ENCODE data around the gene CRB1.

The CRB1 gene

DNA sequence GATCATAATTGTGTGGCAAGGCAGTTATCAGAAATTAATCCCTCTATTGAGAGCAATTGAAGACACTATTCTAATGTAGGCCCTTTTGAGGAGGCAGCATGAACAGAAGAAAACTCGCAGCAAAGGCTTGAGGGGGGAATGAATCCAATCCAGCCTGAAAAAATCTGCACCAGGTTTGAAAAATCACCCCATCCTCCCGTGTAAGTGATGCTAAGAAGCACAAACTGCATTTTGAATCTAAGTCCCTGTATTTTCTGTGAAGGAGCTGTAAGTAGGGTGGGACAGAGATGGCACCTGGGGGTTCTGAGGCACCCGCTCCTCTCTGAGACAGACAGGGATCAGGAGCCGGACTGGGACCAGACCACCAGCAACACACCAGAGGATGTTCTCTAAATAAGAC lies at the start of gene CRB1:
TSS of gene CRB1 (plus strand) at position 241 of the 400 bp plus-strand sequence. CDS start 161 bp downstream, outside the sequence.
- ATAC-seq (ENCODE audit: low read depth) (no peak), DNase-seq (ENCODE audit: low spot score in 2 of 2) (no peak)
- H3K9me3 Mint-ChIP-seq, result peaks cover 3% of the 10 kb centered on the region
- H3K36me3 Mint-ChIP-seq, result peaks cover 2% of the 10 kb centered on the region
- no peak within 1 kb of the TSS for H3K27ac Mint-ChIP-seq
- no peak within 1 kb of the TSS for H3K4me3 Mint-ChIP-seq
- H3K27me3 Mint-ChIP-seq, result peaks cover 4% of the 10 kb centered on the region
- H3K4me1 Mint-ChIP-seq, result no peaks in the 10 kb centered on the region

DNA sequence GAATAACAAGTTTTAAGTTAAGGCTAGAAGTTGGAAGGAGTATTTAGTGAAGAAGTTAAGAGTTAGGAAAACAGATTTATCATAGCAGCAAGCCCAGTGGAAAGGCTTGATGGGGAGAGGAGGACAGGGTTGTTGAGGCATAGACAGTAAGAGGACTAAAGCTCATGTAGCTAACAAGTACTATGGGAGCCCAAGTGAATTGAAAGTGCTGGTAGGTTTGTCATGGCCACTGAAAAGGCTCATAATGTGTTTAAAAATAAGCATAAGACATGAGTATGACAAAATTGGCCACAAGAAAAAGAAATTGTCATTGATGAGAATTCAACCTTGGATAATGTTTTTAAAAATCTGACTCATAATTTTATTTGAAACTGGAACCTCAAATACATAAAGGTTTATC lies 49.2 kb upstream of the CRB1 start:
- ATAC-seq (ENCODE audit: low read depth) (no peak), DNase-seq (ENCODE audit: low spot score in 2 of 2) (no peak)
- H3K27me3 Mint-ChIP-seq, result no peaks in the 10 kb centered on the region
- H3K27ac Mint-ChIP-seq, result no peak overlapping the region
- no peaks in the 10 kb centered on the region for H3K4me1 Mint-ChIP-seq
- H3K9me3 Mint-ChIP-seq, result no peaks in the 10 kb centered on the region
- no peaks in the 10 kb centered on the region for H3K36me3 Mint-ChIP-seq
- H3K4me3 Mint-ChIP-seq, result no peak overlapping the region

DNA sequence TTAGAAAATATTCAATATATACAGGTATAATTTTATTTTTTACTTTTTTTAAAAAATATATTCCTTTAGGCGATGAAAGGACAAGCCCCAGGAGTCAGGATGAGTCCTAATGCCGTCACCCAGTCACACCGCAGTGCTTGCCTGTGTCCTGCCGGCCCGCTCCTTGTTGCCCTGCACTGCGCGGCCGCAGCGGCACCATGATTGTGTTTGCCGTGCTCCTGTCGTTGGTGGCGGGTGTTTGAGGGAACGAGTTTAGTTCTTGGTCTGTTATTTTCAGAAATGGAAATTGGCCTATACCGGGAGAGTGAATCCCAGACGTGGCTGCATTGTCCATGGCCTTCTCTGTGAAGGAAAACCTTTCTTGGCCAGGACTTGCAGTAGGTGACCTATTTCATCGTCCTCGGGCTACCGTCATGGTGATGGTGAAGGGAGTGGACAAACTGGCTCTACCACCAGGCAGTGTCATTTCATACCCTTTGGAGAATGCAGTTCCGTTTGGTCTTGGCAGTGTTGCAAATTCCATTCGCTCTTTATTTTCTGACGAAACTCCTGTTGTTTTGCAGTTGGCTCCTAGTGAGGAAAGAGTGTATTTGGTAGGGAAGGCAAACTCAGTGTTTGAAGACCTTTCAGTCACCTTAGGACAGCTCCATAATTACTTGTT lies 45.9 kb upstream of the CRB1 start:
- Mint-ChIP-seq H3K4me3 (no peak overlapping the region), H3K27me3 (no peaks in the 10 kb centered on the region), H3K4me1 (no peaks in the 10 kb centered on the region), H3K9me3 (no peaks in the 10 kb centered on the region), H3K27ac (no peak overlapping the region), H3K36me3 (no peaks in the 10 kb centered on the region)
- DNase-seq (ENCODE audit: low spot score in 2 of 2) (no peak), ATAC-seq (ENCODE audit: low read depth) (no peak)

DNA sequence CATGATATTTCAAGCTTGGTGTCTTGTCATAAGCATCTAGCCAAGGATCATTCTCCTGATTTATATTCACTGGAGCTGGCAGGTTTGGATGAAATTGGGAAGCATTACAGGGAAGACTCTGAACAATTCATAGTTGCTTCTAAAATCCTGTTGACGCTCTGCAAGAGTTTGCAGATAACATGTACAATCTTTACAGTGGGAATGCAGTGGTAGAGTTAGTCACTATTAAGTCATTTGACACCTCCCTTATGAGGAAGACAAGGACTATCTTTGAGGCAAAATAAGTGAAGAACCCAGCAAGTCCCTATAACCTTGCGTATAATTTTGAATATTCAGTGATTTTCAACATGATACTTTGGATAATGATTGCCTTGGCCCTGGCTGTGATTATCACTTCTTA lies 45.3 kb upstream of the CRB1 start:
- Mint-ChIP-seq H3K9me3 (no peaks in the 10 kb centered on the region), H3K36me3 (no peaks in the 10 kb centered on the region), H3K27me3 (no peaks in the 10 kb centered on the region), H3K4me3 (no peak overlapping the region), H3K4me1 (no peaks in the 10 kb centered on the region), H3K27ac (no peak overlapping the region)
- DNase-seq (ENCODE audit: low spot score in 2 of 2) (no peak), ATAC-seq (ENCODE audit: low read depth) (no peak)

DNA sequence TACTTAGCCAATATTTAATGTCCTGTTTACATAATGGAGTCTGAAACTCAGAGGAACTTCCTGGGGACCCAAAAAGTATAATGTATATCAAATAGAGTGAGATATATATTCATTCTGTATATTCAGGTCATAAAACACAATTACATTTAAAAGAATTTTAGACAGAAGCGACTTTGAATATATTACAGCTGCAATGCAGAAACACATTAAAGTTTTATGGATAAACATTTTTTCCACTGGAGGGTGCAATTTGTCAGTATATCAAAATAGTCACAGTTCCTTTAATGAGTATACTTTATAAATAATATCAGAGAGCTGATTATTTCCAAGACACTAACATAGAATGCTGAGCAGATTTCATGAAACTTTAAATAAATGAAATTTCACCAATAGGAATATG lies 43.9 kb upstream of the CRB1 start:
- H3K9me3 Mint-ChIP-seq, result no peaks in the 10 kb centered on the region
- H3K27ac Mint-ChIP-seq, result no peak overlapping the region
- no peaks in the 10 kb centered on the region for H3K36me3 Mint-ChIP-seq
- H3K27me3 Mint-ChIP-seq, result no peaks in the 10 kb centered on the region
- H3K4me3 Mint-ChIP-seq, result no peak overlapping the region
- no peak for DNase-seq (ENCODE audit: low spot score in 2 of 2)
- no peak for ATAC-seq (ENCODE audit: low read depth)
- no peaks in the 10 kb centered on the region for H3K4me1 Mint-ChIP-seq

DNA sequence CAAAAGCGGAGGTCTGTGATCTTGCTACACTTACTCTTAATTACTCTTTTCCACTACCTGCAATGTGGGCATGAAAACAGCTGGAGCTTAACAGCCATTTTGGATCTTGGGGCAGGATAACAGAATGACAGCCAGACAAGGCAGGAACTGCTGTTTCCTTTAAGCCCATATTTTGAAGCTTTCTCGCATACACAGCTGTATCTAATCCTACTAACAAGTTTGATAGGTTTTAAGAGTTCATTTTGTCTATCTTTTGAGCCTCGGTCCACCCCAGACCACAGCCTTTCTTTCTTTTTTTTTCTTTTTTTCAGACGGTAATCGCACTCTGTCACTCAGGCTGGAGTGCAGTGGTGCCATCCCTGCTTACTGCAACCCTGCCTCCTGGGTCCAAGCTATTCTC lies 42.4 kb upstream of the CRB1 start:
- H3K27ac Mint-ChIP-seq, result no peak overlapping the region
- no peaks in the 10 kb centered on the region for H3K27me3 Mint-ChIP-seq
- H3K4me1 Mint-ChIP-seq, result no peaks in the 10 kb centered on the region
- H3K36me3 Mint-ChIP-seq, result no peaks in the 10 kb centered on the region
- no peak overlapping the region for H3K4me3 Mint-ChIP-seq
- DNase-seq (ENCODE audit: low spot score in 2 of 2) (no peak), ATAC-seq (ENCODE audit: low read depth) (no peak)
- H3K9me3 Mint-ChIP-seq, result no peaks in the 10 kb centered on the region

DNA sequence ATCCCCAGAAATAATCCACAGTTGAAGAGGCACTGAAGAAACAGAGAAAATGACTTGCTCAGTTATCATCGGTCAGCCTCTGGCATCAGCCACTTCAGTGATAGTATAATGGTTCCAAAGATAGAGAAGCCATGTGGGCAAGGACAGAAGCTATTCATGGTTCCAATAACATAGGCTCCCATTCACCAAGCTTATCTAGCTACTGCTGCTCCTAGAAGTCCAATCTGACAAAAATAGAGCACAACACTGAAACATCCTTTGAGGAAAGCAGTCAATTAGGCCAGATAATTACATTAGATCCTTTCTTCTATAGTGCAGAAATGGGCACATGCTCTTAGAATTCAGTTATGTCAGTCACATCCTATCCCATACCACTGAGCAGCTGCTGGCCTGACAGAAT lies 33.5 kb upstream of the CRB1 start:
- DNase-seq (ENCODE audit: low spot score in 2 of 2), result no peak
- Mint-ChIP-seq H3K27ac (no peak overlapping the region), H3K4me3 (no peak overlapping the region), H3K36me3 (no peaks in the 10 kb centered on the region), H3K4me1 (no peaks in the 10 kb centered on the region), H3K9me3 (no peaks in the 10 kb centered on the region), H3K27me3 (no peaks in the 10 kb centered on the region)
- no peak for ATAC-seq (ENCODE audit: low read depth)

DNA sequence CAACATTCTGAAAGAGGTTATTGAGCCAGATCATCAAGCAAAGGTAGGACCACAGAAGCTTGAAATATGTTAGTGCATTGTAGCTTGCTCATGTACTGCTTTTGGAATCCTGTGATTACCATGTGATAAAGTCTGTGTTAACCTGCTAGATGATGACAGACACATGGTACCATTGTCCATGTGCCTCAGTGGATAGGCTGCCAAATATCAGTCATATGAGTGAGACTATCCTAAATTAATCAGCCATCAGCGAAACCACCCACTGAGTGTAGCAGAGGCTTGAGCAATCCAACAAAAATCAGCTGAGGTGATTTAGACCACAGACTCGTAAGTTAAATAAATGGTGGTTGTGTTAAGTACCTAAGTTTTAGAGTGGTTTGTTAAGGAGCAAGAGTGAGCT lies 32.7 kb upstream of the CRB1 start:
- H3K27ac Mint-ChIP-seq, result no peak overlapping the region
- DNase-seq (ENCODE audit: low spot score in 2 of 2) (no peak), ATAC-seq (ENCODE audit: low read depth) (no peak)
- H3K4me1 Mint-ChIP-seq, result no peaks in the 10 kb centered on the region
- H3K9me3 Mint-ChIP-seq, result no peaks in the 10 kb centered on the region
- no peaks in the 10 kb centered on the region for H3K27me3 Mint-ChIP-seq
- no peak overlapping the region for H3K4me3 Mint-ChIP-seq
- H3K36me3 Mint-ChIP-seq, result no peaks in the 10 kb centered on the region

DNA sequence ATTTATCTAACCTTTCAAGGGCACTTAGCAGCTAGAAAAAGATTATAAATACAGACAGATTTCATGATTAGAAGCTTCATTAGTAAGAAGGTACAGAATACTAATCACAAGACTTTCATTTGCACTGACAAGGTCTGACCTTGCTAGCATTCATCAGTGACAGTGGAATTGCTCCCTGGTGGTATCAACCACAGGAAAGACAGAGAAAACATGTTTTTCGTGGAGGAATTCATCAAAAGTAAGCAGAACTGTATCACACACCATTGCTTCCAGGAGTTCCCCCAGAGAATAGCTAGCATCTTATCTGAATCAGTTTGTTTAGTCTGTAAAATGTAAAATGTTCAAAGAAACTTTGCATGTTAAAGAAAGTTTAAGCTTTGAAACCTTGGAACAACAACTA lies 20.6 kb upstream of the CRB1 start:
- Mint-ChIP-seq H3K9me3 (peaks cover 2% of the 10 kb centered on the region), H3K4me1 (no peaks in the 10 kb centered on the region), H3K27ac (no peak overlapping the region), H3K4me3 (no peak overlapping the region), H3K27me3 (no peaks in the 10 kb centered on the region), H3K36me3 (peaks cover 4% of the 10 kb centered on the region)
- ATAC-seq (ENCODE audit: low read depth) (no peak), DNase-seq (ENCODE audit: low spot score in 2 of 2) (no peak)

DNA sequence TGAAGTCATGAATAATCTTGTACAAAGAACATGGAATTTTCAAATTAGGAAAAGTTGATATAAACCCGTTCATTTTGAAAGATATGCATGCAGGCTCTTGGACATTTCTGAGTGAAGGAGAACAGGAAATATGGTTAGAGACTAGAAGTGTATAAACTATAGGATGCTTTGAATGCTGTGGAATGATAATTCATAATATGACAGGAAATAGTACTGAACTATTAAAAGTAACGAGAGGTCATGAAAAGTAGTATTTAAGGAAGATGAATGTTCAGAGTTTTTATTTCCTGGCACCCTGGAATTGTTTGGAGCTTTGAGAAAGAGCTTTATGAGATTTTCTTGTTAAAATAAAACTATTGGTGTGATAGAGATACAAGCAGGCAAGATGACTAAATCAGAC lies 18.7 kb upstream of the CRB1 start:
- Mint-ChIP-seq H3K9me3 (peaks cover 2% of the 10 kb centered on the region), H3K4me1 (no peaks in the 10 kb centered on the region), H3K36me3 (peaks cover 2% of the 10 kb centered on the region), H3K4me3 (no peak overlapping the region), H3K27me3 (no peaks in the 10 kb centered on the region), H3K27ac (no peak overlapping the region)
- ATAC-seq (ENCODE audit: low read depth) (no peak), DNase-seq (ENCODE audit: low spot score in 2 of 2) (no peak)

DNA sequence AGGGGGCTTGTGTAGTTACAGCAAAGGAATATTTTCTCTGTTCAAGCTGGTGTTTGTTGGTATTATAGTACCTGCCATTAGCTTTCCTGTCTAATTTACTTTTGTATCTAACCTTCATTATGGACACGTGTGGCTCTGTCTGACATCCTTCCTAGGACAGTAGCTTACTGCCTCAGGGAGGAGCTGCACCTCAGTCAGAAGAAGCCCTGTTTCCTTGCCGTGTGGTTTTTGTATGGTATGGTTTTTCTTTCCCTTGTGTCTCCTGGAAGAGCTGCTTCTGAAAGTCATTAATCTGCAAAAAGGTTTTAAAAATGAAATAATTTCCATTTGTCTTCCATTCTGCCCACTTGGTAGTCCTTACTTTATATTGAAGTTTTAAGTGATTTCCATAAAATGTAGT lies 17.4 kb upstream of the CRB1 start:
- ATAC-seq (ENCODE audit: low read depth), result no peak

DNA sequence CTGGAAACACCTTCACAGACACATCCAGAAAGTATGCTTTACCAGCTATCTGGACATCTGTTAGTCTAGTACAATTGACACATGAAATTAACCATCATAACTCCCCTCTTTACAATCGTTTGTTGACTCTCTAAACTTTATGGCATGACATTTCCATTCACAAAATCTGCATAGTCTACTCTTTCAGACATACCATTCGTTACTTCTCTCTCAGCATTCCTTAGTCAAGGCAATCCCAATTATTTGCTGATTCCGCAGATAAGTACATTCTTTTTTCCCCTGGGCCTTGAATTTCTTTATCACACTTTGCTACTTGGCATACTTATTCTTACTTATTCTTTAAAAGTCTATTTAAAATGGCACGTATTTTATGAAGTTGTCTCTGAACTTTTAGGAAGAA lies 15.1 kb upstream of the CRB1 start:
- no peaks in the 10 kb centered on the region for H3K27me3 Mint-ChIP-seq
- H3K4me1 Mint-ChIP-seq, result no peaks in the 10 kb centered on the region
- H3K27ac Mint-ChIP-seq, result no peak overlapping the region
- DNase-seq (ENCODE audit: low spot score in 2 of 2), result no peak
- H3K9me3 Mint-ChIP-seq, result no peaks in the 10 kb centered on the region
- H3K36me3 Mint-ChIP-seq, result no peaks in the 10 kb centered on the region
- no peak for ATAC-seq (ENCODE audit: low read depth)
- no peak overlapping the region for H3K4me3 Mint-ChIP-seq

More for the DNA sequence above, 17.4 kb upstream of the CRB1 start:
- H3K4me3 Mint-ChIP-seq, result no peak overlapping the region
- H3K36me3 Mint-ChIP-seq, result no peaks in the 10 kb centered on the region
- no peak for DNase-seq (ENCODE audit: low spot score in 2 of 2)
- no peak overlapping the region for H3K27ac Mint-ChIP-seq
- no peaks in the 10 kb centered on the region for H3K27me3 Mint-ChIP-seq
- no peaks in the 10 kb centered on the region for H3K9me3 Mint-ChIP-seq
- H3K4me1 Mint-ChIP-seq, result no peaks in the 10 kb centered on the region

DNA sequence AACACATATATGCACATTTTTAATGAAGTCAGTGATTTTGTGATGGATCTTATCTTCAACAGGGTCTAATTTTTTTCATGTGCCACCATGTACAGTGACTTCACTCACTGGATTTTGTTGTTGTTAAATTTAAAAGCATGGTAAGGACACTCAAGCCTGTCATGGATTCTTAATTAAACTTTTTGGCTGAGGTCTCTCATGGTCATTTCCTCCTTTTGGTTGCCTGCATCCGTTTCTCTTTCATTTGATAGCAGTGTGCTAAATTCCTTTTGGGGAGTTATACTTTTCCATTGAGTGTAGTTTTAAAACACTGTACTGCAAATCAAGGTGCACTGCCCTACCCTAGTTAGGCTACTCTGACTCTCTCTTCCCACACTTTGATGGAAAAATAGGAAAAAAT lies 13.2 kb upstream of the CRB1 start:
- no peaks in the 10 kb centered on the region for H3K9me3 Mint-ChIP-seq
- no peaks in the 10 kb centered on the region for H3K4me1 Mint-ChIP-seq
- no peaks in the 10 kb centered on the region for H3K36me3 Mint-ChIP-seq
- H3K27me3 Mint-ChIP-seq, result peaks cover 1% of the 10 kb centered on the region
- no peak overlapping the region for H3K27ac Mint-ChIP-seq
- no peak overlapping the region for H3K4me3 Mint-ChIP-seq
- DNase-seq (ENCODE audit: low spot score in 2 of 2) (no peak), ATAC-seq (ENCODE audit: low read depth) (no peak)

DNA sequence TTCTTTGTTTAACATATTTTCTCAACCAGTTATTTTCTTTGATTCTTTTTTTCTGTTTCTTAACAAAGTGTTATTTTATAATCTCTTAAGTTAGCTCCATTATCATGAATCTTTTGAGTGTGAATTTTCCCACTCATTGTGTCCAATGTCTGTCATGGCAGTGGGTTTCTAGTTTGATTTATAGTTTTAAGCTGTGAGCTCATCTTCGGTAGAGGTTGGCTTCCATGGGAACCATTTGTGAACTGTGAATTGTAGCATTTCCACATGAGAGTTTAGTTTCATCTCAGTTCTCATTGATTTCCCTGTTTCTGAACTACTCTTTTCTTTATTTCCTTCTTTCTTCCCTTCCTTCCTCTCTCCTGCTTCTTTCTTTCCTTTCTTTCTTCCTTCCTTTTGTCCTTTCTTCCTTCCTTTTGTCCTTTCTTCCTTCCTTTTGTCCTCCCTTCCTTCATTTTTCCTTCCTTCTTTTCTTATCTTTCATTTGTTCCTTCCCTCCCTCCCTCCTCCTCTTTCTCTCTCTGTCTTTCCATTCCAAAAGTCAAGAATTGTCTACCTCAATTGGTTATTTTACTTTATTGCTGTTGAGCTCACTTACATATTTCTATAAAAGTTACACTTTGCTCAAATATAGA lies 3.0 kb upstream of the CRB1 start:
- Mint-ChIP-seq H3K4me1 (no peaks in the 10 kb centered on the region), H3K4me3 (no peak overlapping the region), H3K36me3 (peaks cover 2% of the 10 kb centered on the region), H3K9me3 (peaks cover 3% of the 10 kb centered on the region), H3K27ac (no peak overlapping the region), H3K27me3 (peaks cover 4% of the 10 kb centered on the region)
- DNase-seq (ENCODE audit: low spot score in 2 of 2) (no peak), ATAC-seq (ENCODE audit: low read depth) (no peak)

DNA sequence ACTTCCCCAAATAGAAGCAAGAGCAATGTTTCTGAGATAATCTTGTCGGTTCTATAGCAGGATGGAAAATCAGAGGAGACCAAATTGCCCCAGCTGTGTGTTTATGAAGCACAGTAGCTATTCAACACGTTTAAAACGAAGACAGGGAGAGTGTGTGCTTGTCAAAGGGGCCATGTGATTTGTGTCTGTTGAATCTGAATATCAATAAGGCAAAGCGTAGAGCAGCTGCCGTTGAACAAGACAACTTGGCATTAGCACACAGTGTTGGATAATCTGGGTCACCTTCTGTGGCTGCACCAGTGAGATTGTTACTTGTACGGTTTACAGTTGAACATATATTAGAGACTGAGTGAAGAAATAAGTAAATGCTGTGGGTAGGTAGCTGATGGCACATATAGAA lies 1.0 kb downstream of the CRB1 start:
- H3K9me3 Mint-ChIP-seq, result peaks cover 3% of the 10 kb centered on the region
- H3K4me3 Mint-ChIP-seq, result no peak overlapping the region
- H3K4me1 Mint-ChIP-seq, result no peaks in the 10 kb centered on the region
- H3K27ac Mint-ChIP-seq, result no peak overlapping the region
- no peak for ATAC-seq (ENCODE audit: low read depth)
- peaks cover 4% of the 10 kb centered on the region for H3K27me3 Mint-ChIP-seq
- no peak for DNase-seq (ENCODE audit: low spot score in 2 of 2)
- peaks cover 2% of the 10 kb centered on the region for H3K36me3 Mint-ChIP-seq

Data from memory B cell (primary cell).